IMR-90 (cell line): ENCODE data around the gene CLDN19. TPM values are rescaled to one million over a fixed set of nuclear protein-coding genes. Genes with fewer than 3 reads are reported as not detected.

Source experiments
- ATAC-seq: fragments of 200-7000 bp; cut with Tn5 transposase; 2 replicates; pipeline ENCODE4 v1.9.1; 2020; ENCODE audit warnings: low read depth, mild to moderate bottlenecking, moderate library complexity
- BruUV-seq: library from RNA; stranded (reverse); fragments of 400-500 nt; replicated peaks from 2 replicates; lab custom pipeline; 2021; lab: Mats Ljungman, UMichigan
- CTCF ChIA-PET: fragments of 300-600 bp; formaldehyde crosslinking; extraction: SDS; loops from one replicate; lab custom pipeline; 2021; ENCODE audit warnings: antibody characterized with exemption; lab: Yijun Ruan, JAX
- POLR2A ChIA-PET: fragments of 300-600 bp; sonication (Branson Sonifier 250); formaldehyde crosslinking; loops from one replicate; lab custom pipeline; 2022; ENCODE audit warnings: antibody characterized with exemption; ENCODE audit not compliant: unreplicated experiment; lab: Charles Lee
- DNase-seq: peaks from one replicate; pipeline ENCODE4 v3.0.0; 2013
- H2AFZ ChIP-seq: replicated peaks from 2 replicates; pipeline ENCODE3; 2013; ENCODE audit warnings: low read length, mild to moderate bottlenecking; ENCODE audit not compliant: poor library complexity
- H2AK5ac ChIP-seq: 2 replicates; pipeline ENCODE4 v1.6.1; 2013; ENCODE audit warnings: low read depth, low read length, inconsistent platforms
- H2AK9ac ChIP-seq: replicated peaks from 2 replicates; pipeline ENCODE3; 2013; ENCODE audit warnings: mild to moderate bottlenecking, low read depth, low read length, moderate library complexity; ENCODE audit not compliant: poor library complexity
- H2BK120ac ChIP-seq: 2 replicates; pipeline ENCODE4 v1.6.1; 2013; ENCODE audit warnings: low read depth, low read length, inconsistent platforms
- H2BK15ac ChIP-seq: 3 replicates; pipeline ENCODE4 v1.6.1; 2013; ENCODE audit warnings: low read depth, low read length, inconsistent platforms
- H2BK20ac ChIP-seq: 2 replicates; pipeline ENCODE4 v1.6.1; 2013; ENCODE audit warnings: low read depth, mild to moderate bottlenecking, inconsistent platforms, low read length, moderate library complexity
- H2BK5ac ChIP-seq: 2 replicates; pipeline ENCODE4 v1.6.1; 2013; ENCODE audit warnings: mild to moderate bottlenecking, low read depth, low read length, inconsistent platforms; ENCODE audit not compliant: poor library complexity, severe bottlenecking
- H3K14ac ChIP-seq: replicated peaks from 2 replicates; pipeline ENCODE4 v1.6.1; 2013; ENCODE audit warnings: low read depth, low read length, inconsistent platforms
- H3K18ac ChIP-seq: 2 replicates; pipeline ENCODE4 v1.6.1; 2013; ENCODE audit warnings: low read depth, low read length, control low read depth
- H3K23ac ChIP-seq: 2 replicates; pipeline ENCODE4 v1.6.1; 2013; ENCODE audit warnings: low read depth, low read length, inconsistent platforms
- H3K27ac ChIP-seq: 2 replicates; pipeline ENCODE4 v1.5.1; 2013; ENCODE audit warnings: mild to moderate bottlenecking, control low read depth, low read length; ENCODE audit not compliant: insufficient read depth
- H3K27me3 ChIP-seq: 2 replicates; pipeline ENCODE4 v1.6.1; 2013; ENCODE audit warnings: low read length; ENCODE audit not compliant: control insufficient read depth, insufficient read depth
- H3K36me3 ChIP-seq: 2 replicates; pipeline ENCODE4 v1.6.1; 2013; ENCODE audit warnings: low read length, mixed read lengths; ENCODE audit not compliant: control insufficient read depth, insufficient read depth
- H3K4ac ChIP-seq: 2 replicates; pipeline ENCODE4 v1.6.1; 2013; ENCODE audit warnings: low read depth, low read length, inconsistent platforms
- H3K4me1 ChIP-seq: 2 replicates; pipeline ENCODE4 v1.6.1; 2013; ENCODE audit warnings: low read length, mixed read lengths; ENCODE audit not compliant: control insufficient read depth, insufficient read depth
- H3K4me2 ChIP-seq: 2 replicates; pipeline ENCODE4 v1.6.1; 2013; ENCODE audit warnings: low read depth, mild to moderate bottlenecking, control low read depth, low read length, moderate library complexity
- H3K4me3 ChIP-seq: 2 replicates; pipeline ENCODE4 v1.5.1; 2013; ENCODE audit warnings: low read depth, mild to moderate bottlenecking, control low read depth, low read length, moderate library complexity; ENCODE audit not compliant: insufficient read depth
- H3K56ac ChIP-seq: 2 replicates; pipeline ENCODE4 v1.6.1; 2013; ENCODE audit warnings: low read length, inconsistent platforms; ENCODE audit not compliant: insufficient read depth; ENCODE audit errors: extremely low read depth
- H3K79me1 ChIP-seq, 2 experiments: 2 replicates each; pipeline ENCODE4 v1.6.1; 2013; ENCODE audit warnings: low read length in 2 of 2, inconsistent platforms in 1 of 2, low read depth in 1 of 2
- H3K9ac ChIP-seq: 2 replicates; pipeline ENCODE4 v1.6.1; 2013; ENCODE audit warnings: low read depth, low read length, control low read depth
- H3K9me1 ChIP-seq: 2 replicates; pipeline ENCODE4 v1.6.1; 2013; ENCODE audit warnings: low read length, inconsistent platforms; ENCODE audit not compliant: insufficient read depth
- H3K9me3 ChIP-seq: 2 replicates; pipeline ENCODE4 v1.6.1; 2013; ENCODE audit warnings: low read length; ENCODE audit not compliant: control insufficient read depth, insufficient read depth
- H4K20me1 ChIP-seq: 2 replicates; pipeline ENCODE4 v1.6.1; 2013; ENCODE audit warnings: low read length, inconsistent platforms; ENCODE audit not compliant: insufficient read depth
- H4K5ac ChIP-seq: 2 replicates; pipeline ENCODE4 v1.6.1; 2013; ENCODE audit warnings: mild to moderate bottlenecking, low read depth, low read length, control low read depth
- H4K8ac ChIP-seq, 2 experiments: 2 replicates each; pipeline ENCODE4 v1.6.1; 2013; ENCODE audit warnings: low read depth in 2 of 2, low read length in 2 of 2, control low read depth in 1 of 2, inconsistent platforms in 1 of 2
- H4K91ac ChIP-seq: 2 replicates; pipeline ENCODE4 v1.6.1; 2013; ENCODE audit warnings: low read depth, low read length, inconsistent platforms; ENCODE audit not compliant: insufficient read depth
- RCOR1 ChIP-seq: IDR thresholded peaks from 2 replicates; pipeline ENCODE4 v1.6.1; 2012; ENCODE audit warnings: mild to moderate bottlenecking, low read length, improper control_type of control experiment; ENCODE audit not compliant: insufficient replicate concordance
- RFX5 ChIP-seq: IDR thresholded peaks from 2 replicates; pipeline ENCODE4 v1.8.0; 2012; ENCODE audit warnings: low read depth, mild to moderate bottlenecking, low read length, moderate library complexity
- WGBS, 2 experiments: methylation state at CpG; one replicate each; pipeline versions ENCODE4 v1.1.5 to v1.1.7; 2013; ENCODE audit warnings: missing lambda C conversion rate in 2 of 2; ENCODE audit not compliant: insufficient read length in 1 of 2; ENCODE audit errors: extremely low coverage in 2 of 2; 5-methylcytosine and 5-hydroxymethylcytosine counted together
- dilution Hi-C: fragments of 300-500 bp; cut with HindIII; formaldehyde crosslinking; loops from one replicate; pipeline ENCODE4 v1.14.3; 2018; ENCODE audit warnings: low sequenced_read_pairs; ENCODE audit not compliant: unreplicated experiment
- in situ Hi-C: fragments of 300-500 bp; cut with MboI; formaldehyde crosslinking; loops from 3 replicates; pipeline ENCODE4 v1.14.3; 2019; ENCODE audit warnings: low sequenced_read_pairs, inconsistent platforms, mixed read lengths
- intact Hi-C: fragments of 100-400 bp; cut with micrococcal nuclease; formaldehyde crosslinking; loops from 2 replicates; pipeline ENCODE4 v1.10.0; 2022
- polyA plus RNA-seq, 3 experiments: library from polyadenylated mRNA; depleted of rRNA; stranded (reverse); fragments of >200 nt; gene quantifications; 2 replicates each; pipeline ENCODE4 v1.2.3, GENCODE V29; 2012; ENCODE audit warnings: low replicate concordance in 1 of 3
- total RNA-seq: library from RNA; depleted of rRNA; stranded (reverse); fragments of >200 nt; gene quantifications from 2 replicates; pipeline ENCODE4 v1.2.3, GENCODE V29; 2012

CLDN19 gene
- total and polyA plus RNA-seq, 2 of the 4 experiments (the other 2 are of a cell fraction) = not detected

- BruUV-seq = no TSS peak
- no peak overlapping the region for H4K91ac ChIP-seq
- POLR2A ChIA-PET = interaction anchor here (0.6 kb wide), 1 partner anchor 39 kb away, joined by 5 read pairs; no protein-coding TSS in a partner anchor
Measured at GRCh38 chr1:42761567-42761966, 21.5 kb upstream of the CLDN19 start.

More at GRCh38 chr1:42761567-42761966, 21.5 kb upstream of the CLDN19 start:
- no CpG with 5 or more reads among the region's 4 CpGs for WGBS, 2 experiments
- Histone ChIP-seq H3K4me2 (no peak overlapping the region), H2BK5ac (no peak overlapping the region), H3K56ac (no peak overlapping the region), H2BK120ac (no peak overlapping the region), H2AK5ac (no peak overlapping the region), H4K20me1 (peaks cover 32% of the 10 kb centered on the region), H4K5ac (no peak overlapping the region), H2BK15ac (no peak overlapping the region), H3K9me1 (peaks cover 7% of the 10 kb centered on the region), H3K36me3 (peaks cover 31% of the 10 kb centered on the region), H3K27me3 (no peaks in the 10 kb centered on the region), H3K27ac (no peak overlapping the region), H3K9me3 (no peaks in the 10 kb centered on the region), H3K4me3 (no peak overlapping the region), H3K4me1 (no peaks in the 10 kb centered on the region; the same call in 1 of the 2 replicates), H2AFZ (no peak overlapping the region), H4K8ac (no peak overlapping the region), H2BK20ac (no peak overlapping the region), H3K14ac (no peak overlapping the region), H3K23ac (no peak overlapping the region), H3K79me1 (peaks cover 21 to 34% of the 10 kb centered on the region in 2 experiments), H3K18ac (no peak overlapping the region), H3K4ac (no peak overlapping the region), H2AK9ac (no peak overlapping the region), H3K9ac (no peak overlapping the region)
- intact Hi-C loops = loop anchor here (10.0 kb wide), 1 partner anchor 427 kb away; the partner anchor contains the start of gene FOXJ3
- TF ChIP-seq RCOR1 (no peak), RFX5 (no peak)
- DNase-seq (no peak), ATAC-seq (no peak)
- CTCF ChIA-PET = no interaction called here
- in situ Hi-C loops = no loop called here
- dilution Hi-C loops = no loop called here
